HepG2 (cell line): Measurements from ENCODE around the gene NKX1-2. TPM values are rescaled to one million over a fixed set of nuclear protein-coding genes. Genes with fewer than 3 reads are reported as not detected.
A peak's percentile ranks its signal among the peaks of the same experiment; 100 is the strongest.

ENCODE experiments used
- KLF11 ChIP-seq: IDR thresholded peaks from 2 replicates; pipeline ENCODE4 v1.6.1; 2016; ENCODE audit warnings: missing compliant biosample characterization
- PAWR ChIP-seq: sonication (generic); formaldehyde crosslinking; IDR thresholded peaks from 2 replicates; pipeline ENCODE4 v1.4.0; 2020; ENCODE audit warnings: missing genetic modification reagents, mild to moderate bottlenecking, borderline replicate concordance
- PHF8 ChIP-seq: sonication (generic); formaldehyde crosslinking; IDR thresholded peaks from 2 replicates; pipeline ENCODE4 v1.5.0; 2020; ENCODE audit warnings: missing genetic modification reagents
- POLR2AphosphoS5 ChIP-seq: IDR thresholded peaks from 2 replicates; pipeline ENCODE4 v1.6.1; 2012; ENCODE audit warnings: low read depth, low read length
- RARA ChIP-seq: IDR thresholded peaks from 2 replicates; pipeline ENCODE4 v1.6.1; 2016; ENCODE audit warnings: missing genetic modification reagents, missing compliant biosample characterization
- TARDBP ChIP-seq: sonication (generic); formaldehyde crosslinking; IDR thresholded peaks from 2 replicates; pipeline ENCODE4 v1.8.0; 2022; ENCODE audit warnings: mild to moderate bottlenecking, missing genetic modification reagents
- TCF7L2 ChIP-seq: IDR thresholded peaks from 2 replicates; pipeline ENCODE4 v1.6.1; 2011; ENCODE audit warnings: mild to moderate bottlenecking, low read depth, low read length, moderate library complexity
- ZFP82 ChIP-seq: sonication (generic); formaldehyde crosslinking; IDR thresholded peaks from 2 replicates; pipeline ENCODE4 v1.5.1; 2020; ENCODE audit warnings: mild to moderate bottlenecking, missing genetic modification reagents, borderline replicate concordance
- ZFX ChIP-seq: sonication (generic); formaldehyde crosslinking; IDR thresholded peaks from 2 replicates; pipeline ENCODE4 v1.4.0; 2020; ENCODE audit warnings: mild to moderate bottlenecking, low read depth, missing genetic modification reagents, moderate library complexity
- ZNF317 ChIP-seq: sonication (generic); formaldehyde crosslinking; IDR thresholded peaks from 2 replicates; pipeline ENCODE4 v1.5.0; 2020; ENCODE audit warnings: mild to moderate bottlenecking, missing genetic modification reagents
- polyA plus RNA-seq, 8 experiments: library from polyadenylated mRNA; depleted of rRNA in 3 of 8; stranded (reverse) in 7 of 8; unstranded in 1 of 8; fragments of >200 nt; fragmentation: Illumina TruSeq in 4 of 8; extraction: Trizol in 4 of 8; gene quantifications; 2 replicates each; pipeline versions ENCODE4 v1.2.1 to v1.2.3, GENCODE V29; 2011 to 2016; ENCODE audit warnings: low read depth in 4 of 8, missing spikeins in 1 of 8, mixed read lengths in 1 of 8; ENCODE audit not compliant: insufficient read depth in 1 of 8
- total RNA-seq, 5 experiments: library from RNA; depleted of rRNA; stranded (reverse); fragments of >200 nt; fragmentation: Illumina TruSeq; extraction: Trizol; gene quantifications; 2 replicates each; pipeline ENCODE4 v1.2.3, GENCODE V29; 2016; ENCODE audit warnings: low read depth in 1 of 5
- TF ChIP-seq, protein P1 (sequence below): sonication (generic); formaldehyde crosslinking; IDR thresholded peaks from one replicate; pipeline ENCODE4 v1.5.1; 2020; ENCODE audit warnings: mild to moderate bottlenecking, missing genetic modification reagents; ENCODE audit errors: not compliant biosample characterization
- TF ChIP-seq, protein P2 (sequence below): fragments of 450-650 bp; IDR thresholded peaks from 2 replicates; pipeline ENCODE4 v1.6.1; 2017
- TF ChIP-seq, protein P3 (sequence below): sonication (generic); formaldehyde crosslinking; conservative IDR thresholded peaks from 2 replicates; pipeline ENCODE4 v1.5.0; 2020; ENCODE audit warnings: missing genetic modification reagents
- TF ChIP-seq, protein P4 (sequence below): sonication (generic); formaldehyde crosslinking; IDR thresholded peaks from 2 replicates; pipeline ENCODE4 v1.8.1; 2023; ENCODE audit warnings: mild to moderate bottlenecking, inconsistent platforms, moderate library complexity, missing genetic modification reagents, borderline replicate concordance

NKX1-2 gene
- total and polyA plus RNA-seq, 2 of the 13 experiments (the other 11 are each of a cell fraction or from before 2014, with no cell fraction given) = not detected

DNA sequence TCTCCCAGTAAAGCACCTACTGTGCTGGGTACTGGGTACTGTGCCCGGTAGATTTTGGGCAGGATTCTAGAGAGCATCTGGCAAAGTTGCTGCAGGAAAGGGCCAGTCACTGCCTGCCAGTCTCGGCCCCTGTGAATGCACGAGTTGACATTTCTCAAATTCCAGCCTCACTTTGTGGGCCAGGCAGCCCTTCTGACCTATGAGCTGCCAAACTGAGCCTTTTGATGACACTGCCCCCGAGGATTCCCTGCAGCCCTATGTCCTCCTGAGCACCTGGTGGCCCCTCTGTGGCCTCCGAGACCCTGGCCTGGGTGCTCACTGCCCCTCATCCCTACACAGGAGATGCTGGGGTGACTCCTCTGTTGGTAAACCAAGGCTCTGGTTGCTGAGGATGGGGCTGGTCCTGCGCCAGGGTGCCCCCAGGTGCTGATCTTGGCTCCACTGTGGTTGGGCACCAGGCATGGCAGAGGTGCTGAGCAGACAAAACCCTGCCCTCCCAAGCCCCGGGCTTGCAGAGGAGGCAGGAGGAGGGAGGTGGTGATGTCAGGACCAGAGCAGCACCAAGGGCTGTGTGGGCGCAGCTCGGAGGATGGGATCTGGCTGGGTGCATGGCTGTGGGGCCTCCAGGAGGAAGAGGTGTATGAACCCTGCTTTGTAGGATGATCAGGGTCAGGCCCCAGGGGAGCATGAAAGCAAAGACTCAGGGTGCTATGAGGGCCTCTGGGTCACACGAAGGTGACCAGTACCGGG is 28.0 kb upstream of the NKX1-2 start (continued):
- TF ChIP-seq, protein P1, sequence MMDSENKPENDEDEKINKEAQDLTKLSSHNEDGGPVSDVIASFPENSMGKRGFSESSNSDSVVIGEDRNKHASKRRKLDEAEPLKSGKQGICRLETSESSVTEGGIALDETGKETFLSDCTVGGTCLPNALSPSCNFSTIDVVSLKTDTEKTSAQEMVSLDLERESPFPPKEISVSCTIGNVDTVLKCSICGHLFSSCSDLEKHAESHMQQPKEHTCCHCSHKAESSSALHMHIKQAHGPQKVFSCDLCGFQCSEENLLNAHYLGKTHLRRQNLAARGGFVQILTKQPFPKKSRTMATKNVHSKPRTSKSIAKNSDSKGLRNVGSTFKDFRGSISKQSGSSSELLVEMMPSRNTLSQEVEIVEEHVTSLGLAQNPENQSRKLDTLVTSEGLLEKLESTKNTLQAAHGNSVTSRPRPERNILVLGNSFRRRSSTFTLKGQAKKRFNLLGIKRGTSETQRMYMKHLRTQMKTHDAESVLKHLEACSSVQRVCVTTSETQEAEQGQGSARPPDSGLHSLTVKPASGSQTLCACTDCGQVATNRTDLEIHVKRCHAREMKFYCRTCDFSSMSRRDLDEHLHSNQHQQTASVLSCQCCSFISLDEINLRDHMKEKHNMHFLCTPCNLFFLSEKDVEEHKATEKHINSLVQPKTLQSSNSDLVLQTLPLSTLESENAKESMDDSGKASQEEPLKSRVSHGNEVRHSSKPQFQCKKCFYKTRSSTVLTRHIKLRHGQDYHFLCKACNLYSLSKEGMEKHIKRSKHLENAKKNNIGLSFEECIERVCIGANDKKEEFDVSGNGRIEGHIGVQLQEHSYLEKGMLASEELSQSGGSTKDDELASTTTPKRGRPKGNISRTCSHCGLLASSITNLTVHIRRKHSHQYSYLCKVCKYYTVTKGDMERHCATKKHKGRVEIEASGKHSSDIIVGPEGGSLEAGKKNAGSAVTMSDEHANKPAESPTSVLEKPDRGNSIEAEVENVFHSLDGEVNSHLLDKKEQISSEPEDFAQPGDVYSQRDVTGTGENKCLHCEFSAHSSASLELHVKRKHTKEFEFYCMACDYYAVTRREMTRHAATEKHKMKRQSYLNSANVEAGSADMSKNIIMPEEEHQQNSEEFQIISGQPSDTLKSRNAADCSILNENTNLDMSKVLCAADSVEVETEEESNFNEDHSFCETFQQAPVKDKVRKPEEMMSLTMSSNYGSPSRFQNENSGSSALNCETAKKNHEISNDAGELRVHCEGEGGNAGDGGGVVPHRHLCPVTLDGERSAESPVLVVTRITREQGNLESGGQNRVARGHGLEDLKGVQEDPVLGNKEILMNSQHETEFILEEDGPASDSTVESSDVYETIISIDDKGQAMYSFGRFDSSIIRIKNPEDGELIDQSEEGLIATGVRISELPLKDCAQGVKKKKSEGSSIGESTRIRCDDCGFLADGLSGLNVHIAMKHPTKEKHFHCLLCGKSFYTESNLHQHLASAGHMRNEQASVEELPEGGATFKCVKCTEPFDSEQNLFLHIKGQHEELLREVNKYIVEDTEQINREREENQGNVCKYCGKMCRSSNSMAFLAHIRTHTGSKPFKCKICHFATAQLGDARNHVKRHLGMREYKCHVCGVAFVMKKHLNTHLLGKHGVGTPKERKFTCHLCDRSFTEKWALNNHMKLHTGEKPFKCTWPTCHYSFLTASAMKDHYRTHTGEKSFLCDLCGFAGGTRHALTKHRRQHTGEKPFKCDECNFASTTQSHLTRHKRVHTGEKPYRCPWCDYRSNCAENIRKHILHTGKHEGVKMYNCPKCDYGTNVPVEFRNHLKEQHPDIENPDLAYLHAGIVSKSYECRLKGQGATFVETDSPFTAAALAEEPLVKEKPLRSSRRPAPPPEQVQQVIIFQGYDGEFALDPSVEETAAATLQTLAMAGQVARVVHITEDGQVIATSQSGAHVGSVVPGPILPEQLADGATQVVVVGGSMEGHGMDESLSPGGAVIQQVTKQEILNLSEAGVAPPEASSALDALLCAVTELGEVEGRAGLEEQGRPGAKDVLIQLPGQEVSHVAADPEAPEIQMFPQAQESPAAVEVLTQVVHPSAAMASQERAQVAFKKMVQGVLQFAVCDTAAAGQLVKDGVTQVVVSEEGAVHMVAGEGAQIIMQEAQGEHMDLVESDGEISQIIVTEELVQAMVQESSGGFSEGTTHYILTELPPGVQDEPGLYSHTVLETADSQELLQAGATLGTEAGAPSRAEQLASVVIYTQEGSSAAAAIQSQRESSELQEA (CRISPR knock-in tag) = no peak
- no peak for TF ChIP-seq ZFP82
- TF ChIP-seq POLR2AphosphoS5 = no peak
- TF ChIP-seq, protein P2, sequence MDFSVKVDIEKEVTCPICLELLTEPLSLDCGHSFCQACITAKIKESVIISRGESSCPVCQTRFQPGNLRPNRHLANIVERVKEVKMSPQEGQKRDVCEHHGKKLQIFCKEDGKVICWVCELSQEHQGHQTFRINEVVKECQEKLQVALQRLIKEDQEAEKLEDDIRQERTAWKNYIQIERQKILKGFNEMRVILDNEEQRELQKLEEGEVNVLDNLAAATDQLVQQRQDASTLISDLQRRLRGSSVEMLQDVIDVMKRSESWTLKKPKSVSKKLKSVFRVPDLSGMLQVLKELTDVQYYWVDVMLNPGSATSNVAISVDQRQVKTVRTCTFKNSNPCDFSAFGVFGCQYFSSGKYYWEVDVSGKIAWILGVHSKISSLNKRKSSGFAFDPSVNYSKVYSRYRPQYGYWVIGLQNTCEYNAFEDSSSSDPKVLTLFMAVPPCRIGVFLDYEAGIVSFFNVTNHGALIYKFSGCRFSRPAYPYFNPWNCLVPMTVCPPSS = no peak
- TF ChIP-seq, protein P3, sequence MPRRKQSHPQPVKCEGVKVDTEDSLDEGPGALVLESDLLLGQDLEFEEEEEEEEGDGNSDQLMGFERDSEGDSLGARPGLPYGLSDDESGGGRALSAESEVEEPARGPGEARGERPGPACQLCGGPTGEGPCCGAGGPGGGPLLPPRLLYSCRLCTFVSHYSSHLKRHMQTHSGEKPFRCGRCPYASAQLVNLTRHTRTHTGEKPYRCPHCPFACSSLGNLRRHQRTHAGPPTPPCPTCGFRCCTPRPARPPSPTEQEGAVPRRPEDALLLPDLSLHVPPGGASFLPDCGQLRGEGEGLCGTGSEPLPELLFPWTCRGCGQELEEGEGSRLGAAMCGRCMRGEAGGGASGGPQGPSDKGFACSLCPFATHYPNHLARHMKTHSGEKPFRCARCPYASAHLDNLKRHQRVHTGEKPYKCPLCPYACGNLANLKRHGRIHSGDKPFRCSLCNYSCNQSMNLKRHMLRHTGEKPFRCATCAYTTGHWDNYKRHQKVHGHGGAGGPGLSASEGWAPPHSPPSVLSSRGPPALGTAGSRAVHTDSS (CRISPR knock-in tag) = no peak
- TF ChIP-seq, protein P4, sequence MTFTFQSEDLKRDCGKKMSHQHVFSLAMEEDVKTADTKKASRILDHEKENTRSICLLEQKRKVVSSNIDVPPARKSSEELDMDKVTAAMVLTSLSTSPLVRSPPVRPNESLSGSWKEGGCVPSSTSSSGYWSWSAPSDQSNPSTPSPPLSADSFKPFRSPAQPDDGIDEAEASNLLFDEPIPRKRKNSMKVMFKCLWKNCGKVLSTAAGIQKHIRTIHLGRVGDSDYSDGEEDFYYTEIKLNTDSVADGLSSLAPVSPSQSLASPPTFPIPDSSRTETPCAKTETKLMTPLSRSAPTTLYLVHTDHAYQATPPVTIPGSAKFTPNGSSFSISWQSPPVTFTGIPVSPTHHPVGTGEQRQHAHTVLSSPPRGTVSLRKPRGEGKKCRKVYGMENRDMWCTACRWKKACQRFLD (CRISPR knock-in tag) = no peak
- TF ChIP-seq PAWR (CRISPR knock-in tag) = no peak
- TF ChIP-seq TCF7L2 = no peak
- TF ChIP-seq ZNF317 (CRISPR knock-in tag) = no peak
- peak; percentile 42; the same call in 1 of the 2 replicates for TF ChIP-seq TARDBP (CRISPR knock-in tag)
- TF ChIP-seq ZFX = no peak
- TF ChIP-seq KLF11 (CRISPR knock-in tag) = no peak
- peak; percentile 54; the same call in 1 of the 2 replicates for TF ChIP-seq RARA (CRISPR knock-in tag)
- no peak for TF ChIP-seq PHF8 (CRISPR knock-in tag)
